ENCODE results near the gene METAP1. TPM values are rescaled to one million over a fixed set of nuclear protein-coding genes. Genes with fewer than 3 reads are reported as not detected.
"Not testable (repeated sequence)": the region's sequence is repeated elsewhere in the genome, so short reads cannot be mapped to it uniquely, and the experiment has no call there.

The METAP1 gene
- total RNA-seq, 1 donor from 2014 or later, result 155 TPM

DNA sequence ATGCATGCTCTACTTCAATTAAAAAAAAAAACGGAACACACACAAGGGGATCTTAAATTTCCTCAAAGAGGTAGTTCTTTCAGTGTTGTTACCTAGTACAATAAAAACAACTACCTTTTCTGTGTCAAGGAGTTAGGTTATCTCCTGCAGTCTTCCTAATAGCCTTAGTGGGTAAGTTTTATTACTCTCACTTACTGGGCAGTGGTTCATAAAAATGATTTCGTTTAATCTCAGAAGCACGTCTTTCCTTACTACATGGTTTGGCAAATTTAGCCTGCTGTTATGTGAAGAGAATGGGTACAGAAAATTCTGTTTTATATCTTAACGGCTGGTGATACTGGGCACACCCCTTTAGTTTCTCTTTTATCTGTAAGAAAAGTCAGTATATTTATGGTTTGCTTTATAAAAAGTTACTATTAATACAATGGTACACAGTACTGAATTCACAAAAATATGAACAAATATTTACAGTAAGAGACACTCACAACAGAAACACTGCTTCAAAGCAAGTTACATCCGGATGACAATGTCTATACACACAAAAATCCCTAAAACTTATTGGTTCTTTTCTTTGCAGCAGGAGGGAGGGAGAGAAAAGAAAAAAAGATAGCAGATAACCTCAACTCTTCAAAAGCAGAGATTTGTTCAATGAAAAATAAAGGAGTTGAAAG lies 84.2 kb downstream of the METAP1 start:
- Histone ChIP-seq H3K4me2 (no peak overlapping the region), H3K27ac (no peak overlapping the region), H3K36me3 (peaks cover 51% of the 10 kb centered on the region), H3F3A (ENCODE audit: low read depth) (no peaks in the 10 kb centered on the region), H3K9me3 (ENCODE audit: low read depth) (no peaks in the 10 kb centered on the region), H3K9ac (no peak overlapping the region), H3K4me3 (no peak overlapping the region), H3K27me3 (no peaks in the 10 kb centered on the region), H3K79me2 (ENCODE audit: low read depth) (peaks cover 53% of the 10 kb centered on the region), H3K4me1 (no peaks in the 10 kb centered on the region), H2AFZ (replicated peaks) (no peak overlapping the region), H4K20me1 (ENCODE audit: low read depth) (peaks cover 44% of the 10 kb centered on the region)
- no peaks in the 10 kb centered on the region for H3K27me3 Mint-ChIP-seq (ENCODE audit: insufficient read depth, low read depth)
- TF ChIP-seq EZH2phosphoT487 (IDR thresholded peaks at IDR 0.05) (no peak), EZH2 (IDR thresholded peaks at IDR 0.05) (no peak)
- H3K36me3 Mint-ChIP-seq, result peaks cover 43% of the 10 kb centered on the region
- no peak overlapping the region for H3K27ac Mint-ChIP-seq
- H3K4me1 Mint-ChIP-seq, result no peaks in the 10 kb centered on the region
- DNase-seq (ENCODE audit: low spot score), result no peak
- H3K4me3 Mint-ChIP-seq, result no peak overlapping the region
- H3K9me3 Mint-ChIP-seq, result no peaks in the 10 kb centered on the region

- H3K4me1 ChIP-seq; H3K4me1 Mint-ChIP-seq; H3K27me3 Mint-ChIP-seq (ENCODE audit: insufficient read depth, low read depth); H3K27ac ChIP-seq; H3K9me3 ChIP-seq (ENCODE audit: low read depth); H3K4me3 Mint-ChIP-seq; H3K4me2 ChIP-seq; H3F3A ChIP-seq (ENCODE audit: low read depth); H3K4me3 ChIP-seq; H2AFZ ChIP-seq (replicated peaks); H3K27me3 ChIP-seq; H3K9ac ChIP-seq; H3K27ac Mint-ChIP-seq; H3K9me3 Mint-ChIP-seq; DNase-seq (ENCODE audit: low spot score): not testable (repeated sequence)
- Histone ChIP-seq H4K20me1 (ENCODE audit: low read depth) (peaks cover 46% of the 10 kb centered on the region), H3K36me3 (peaks cover 49% of the 10 kb centered on the region), H3K79me2 (ENCODE audit: low read depth) (peaks cover 64% of the 10 kb centered on the region)
- peaks cover 43% of the 10 kb centered on the region for H3K36me3 Mint-ChIP-seq
Observed at GRCh38 chr4:99080869-99081268, 85.3 kb downstream of the METAP1 start.

GRCh38 chr4:99082192-99082591 lies 86.7 kb downstream of the METAP1 start:
- DNase-seq (ENCODE audit: low spot score), result no peak
- Histone ChIP-seq H3K4me3 (no peak overlapping the region), H3F3A (ENCODE audit: low read depth) (no peaks in the 10 kb centered on the region), H4K20me1 (ENCODE audit: low read depth) (peaks cover 50% of the 10 kb centered on the region), H3K9ac (no peak overlapping the region), H3K79me2 (ENCODE audit: low read depth) (peaks cover 77% of the 10 kb centered on the region), H2AFZ (replicated peaks) (no peak overlapping the region), H3K27ac (no peak overlapping the region), H3K4me2 (no peak overlapping the region), H3K36me3 (peaks cover 39% of the 10 kb centered on the region), H3K27me3 (no peaks in the 10 kb centered on the region), H3K4me1 (no peaks in the 10 kb centered on the region), H3K9me3 (ENCODE audit: low read depth) (no peaks in the 10 kb centered on the region)
- Mint-ChIP-seq H3K27me3 (ENCODE audit: insufficient read depth, low read depth) (no peaks in the 10 kb centered on the region), H3K4me1 (peaks cover 8% of the 10 kb centered on the region), H3K9me3 (no peaks in the 10 kb centered on the region), H3K4me3 (no peak overlapping the region), H3K27ac (no peak overlapping the region), H3K36me3 (peaks cover 40% of the 10 kb centered on the region)
- no peak for TF ChIP-seq CTCF (IDR thresholded peaks at IDR 0.05)
- TF ChIP-seq EZH2 (IDR thresholded peaks at IDR 0.05), result no peak
- TF ChIP-seq EZH2phosphoT487 (IDR thresholded peaks at IDR 0.05), result no peak

DNA sequence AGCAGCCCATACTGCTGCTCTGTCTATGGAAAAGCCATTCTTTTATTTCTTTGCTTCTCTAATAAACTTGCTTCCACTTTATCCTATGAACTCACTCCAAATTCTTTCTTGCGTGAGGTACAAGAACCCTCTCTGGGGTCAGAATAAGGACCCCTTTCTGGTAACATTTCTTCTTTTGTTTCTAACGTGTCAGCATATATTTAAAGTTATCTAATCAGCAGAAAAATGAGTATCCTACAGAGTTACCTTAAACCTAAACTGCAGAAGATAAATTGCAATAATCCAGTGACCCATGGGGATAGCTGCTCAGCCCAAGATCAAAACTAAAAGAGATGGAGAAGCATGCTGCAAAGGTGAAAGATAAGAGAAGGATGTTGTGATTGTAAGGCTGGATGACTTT lies 89.1 kb downstream of the METAP1 start:
- no peak for DNase-seq (ENCODE audit: low spot score)
- Histone ChIP-seq H3K36me3 (peaks cover 25% of the 10 kb centered on the region), H3K9ac (no peak overlapping the region), H3K27me3 (no peaks in the 10 kb centered on the region), H3K4me2 (no peak overlapping the region), H2AFZ (replicated peaks) (no peak overlapping the region), H3K79me2 (ENCODE audit: low read depth) (peaks cover 80% of the 10 kb centered on the region), H3K27ac (no peak overlapping the region), H3F3A (ENCODE audit: low read depth) (peaks cover 8% of the 10 kb centered on the region), H3K4me1 (no peaks in the 10 kb centered on the region), H3K9me3 (ENCODE audit: low read depth) (no peaks in the 10 kb centered on the region), H4K20me1 (ENCODE audit: low read depth) (peaks cover 32% of the 10 kb centered on the region), H3K4me3 (no peak overlapping the region)
- Mint-ChIP-seq H3K4me3 (no peak overlapping the region), H3K36me3 (peaks cover 33% of the 10 kb centered on the region), H3K27me3 (ENCODE audit: insufficient read depth, low read depth) (no peaks in the 10 kb centered on the region), H3K4me1 (peaks cover 18% of the 10 kb centered on the region), H3K27ac (no peak overlapping the region), H3K9me3 (no peaks in the 10 kb centered on the region)
- TF ChIP-seq CTCF (IDR thresholded peaks at IDR 0.05), result no peak
